ENCODE measurements around the gene RARB. TPM values are rescaled to one million over a fixed set of nuclear protein-coding genes. Genes with fewer than 3 reads are reported as not detected.

The RARB gene
- total RNA-seq, 1 donor from 2014 or later: not detected

DNA sequence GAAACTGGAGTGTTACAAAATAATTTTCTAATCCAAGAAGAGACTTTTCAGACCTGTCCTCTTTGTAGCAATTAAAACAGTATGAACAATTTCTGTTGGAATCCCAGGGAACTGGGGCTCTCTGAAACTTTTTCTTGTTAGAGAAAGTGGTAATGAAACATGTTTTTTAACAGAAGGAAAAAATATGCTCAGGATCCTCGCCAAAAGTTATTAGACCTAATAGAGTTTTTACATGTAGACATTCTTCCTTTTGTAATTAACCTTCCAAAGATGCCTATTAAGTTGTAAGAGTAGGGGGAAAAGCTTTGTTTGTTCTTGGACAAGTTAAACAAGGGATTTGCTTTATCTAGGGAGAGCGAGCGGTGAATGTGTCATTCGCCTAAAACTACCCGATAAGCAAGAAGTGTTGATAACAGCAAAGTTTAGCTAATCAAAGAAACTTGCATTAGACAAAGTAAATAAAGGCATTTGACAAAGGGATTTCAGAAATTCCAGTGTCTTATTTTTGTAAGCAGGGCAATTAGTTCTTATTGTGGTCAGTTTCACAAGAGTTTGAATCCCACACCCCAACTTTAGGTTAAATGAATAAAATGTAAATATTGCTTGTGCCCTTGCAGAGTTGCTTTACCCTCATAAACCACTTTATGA is 2.3 kb downstream of the RARB start:
- ATAC-seq (ENCODE audit: low read depth): no peak
- Mint-ChIP-seq H3K27ac (no peak overlapping the region), H3K36me3 (ENCODE audit: low read depth) (no peaks in the 10 kb centered on the region), H3K4me3 (no peak overlapping the region), H3K4me1 (no peaks in the 10 kb centered on the region), H3K9me3 (no peaks in the 10 kb centered on the region), H3K27me3 (peaks cover 45% of the 10 kb centered on the region)
- ChIA-PET POLR2A (no interaction called here), CTCF (no interaction called here)
- no peak for DNase-seq
- no peak for TF ChIP-seq CTCF (IDR thresholded peaks at IDR 0.05)
- intact Hi-C loops (cut with micrococcal nuclease): no loop called here

GRCh38 chr3:25430935-25431770 is 3.1 kb downstream of the RARB start:
- H3K27ac Mint-ChIP-seq: no peak overlapping the region
- no peaks in the 10 kb centered on the region for H3K9me3 Mint-ChIP-seq
- no peaks in the 10 kb centered on the region for H3K4me1 Mint-ChIP-seq
- H3K36me3 Mint-ChIP-seq (ENCODE audit: low read depth): no peaks in the 10 kb centered on the region
- ATAC-seq (ENCODE audit: low read depth) (no peak), DNase-seq (no peak)
- POLR2A ChIA-PET: no interaction called here
- H3K4me3 Mint-ChIP-seq: no peak overlapping the region
- TF ChIP-seq CTCF (IDR thresholded peaks at IDR 0.05): no peak
- intact Hi-C loops (cut with micrococcal nuclease): no loop called here
- CTCF ChIA-PET: no interaction called here
- H3K27me3 Mint-ChIP-seq: peaks cover 38% of the 10 kb centered on the region

GRCh38 chr3:25432176-25432720 is 4.2 kb downstream of the RARB start:
- H3K4me3 Mint-ChIP-seq: no peak overlapping the region
- intact Hi-C loops (cut with micrococcal nuclease): no loop called here
- POLR2A ChIA-PET: no interaction called here
- ATAC-seq (ENCODE audit: low read depth) (no peak), DNase-seq (no peak)
- H3K27ac Mint-ChIP-seq: no peak overlapping the region
- H3K27me3 Mint-ChIP-seq: peaks cover 29% of the 10 kb centered on the region
- no peak for TF ChIP-seq CTCF (IDR thresholded peaks at IDR 0.05)
- no peaks in the 10 kb centered on the region for H3K36me3 Mint-ChIP-seq (ENCODE audit: low read depth)
- no peaks in the 10 kb centered on the region for H3K4me1 Mint-ChIP-seq
- CTCF ChIA-PET: no interaction called here
- H3K9me3 Mint-ChIP-seq: no peaks in the 10 kb centered on the region

DNA sequence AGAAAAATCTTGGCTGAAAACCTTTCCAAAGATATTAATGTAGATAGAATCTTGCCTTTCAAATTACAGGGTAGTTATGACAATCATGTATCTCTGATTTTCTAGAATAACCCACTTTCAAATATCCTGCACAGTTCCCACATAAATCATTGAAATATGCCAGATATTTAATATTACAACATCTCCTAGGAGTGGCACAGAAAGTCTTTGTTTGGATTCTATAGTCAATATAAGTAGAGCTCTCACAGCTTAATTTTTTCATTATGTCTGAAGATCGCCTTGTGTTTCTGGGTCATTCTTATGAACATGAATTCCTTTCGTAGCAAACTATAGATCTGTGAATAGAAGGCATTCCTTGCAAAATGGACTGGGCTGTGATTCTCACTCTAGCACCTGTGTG is 5.0 kb downstream of the RARB start:
- TF ChIP-seq CTCF (IDR thresholded peaks at IDR 0.05): no peak
- peaks cover 21% of the 10 kb centered on the region for H3K27me3 Mint-ChIP-seq
- H3K4me1 Mint-ChIP-seq: no peaks in the 10 kb centered on the region
- intact Hi-C loops (cut with micrococcal nuclease): no loop called here
- H3K36me3 Mint-ChIP-seq (ENCODE audit: low read depth): no peaks in the 10 kb centered on the region
- no peaks in the 10 kb centered on the region for H3K9me3 Mint-ChIP-seq
- H3K4me3 Mint-ChIP-seq: no peak overlapping the region
- DNase-seq: no peak
- ChIA-PET CTCF (no interaction called here), POLR2A (no interaction called here)
- no peak overlapping the region for H3K27ac Mint-ChIP-seq
- no peak for ATAC-seq (ENCODE audit: low read depth)

DNA sequence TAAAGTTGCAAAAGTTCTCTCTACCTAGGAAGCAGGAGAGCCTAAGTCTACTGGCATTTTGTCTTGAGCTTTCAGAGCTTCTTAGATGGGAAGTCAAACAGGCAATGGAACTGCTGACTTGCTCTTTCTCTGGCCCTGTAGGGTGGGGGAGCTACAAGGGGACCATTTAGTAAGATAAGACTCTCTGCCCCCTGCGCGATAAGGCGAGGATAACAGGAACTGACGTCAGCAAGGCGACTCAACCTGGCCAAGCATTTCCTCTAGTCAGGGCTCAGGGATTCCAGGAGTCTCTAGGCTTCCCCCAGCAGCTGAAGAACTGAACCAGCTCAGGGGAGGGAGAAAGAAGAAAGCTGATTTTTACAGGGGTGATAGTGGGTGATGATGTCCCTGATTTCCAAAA is 5.8 kb downstream of the RARB start:
- TF ChIP-seq CTCF (IDR thresholded peaks at IDR 0.05): no peak
- no peak overlapping the region for H3K4me3 Mint-ChIP-seq
- no peak overlapping the region for H3K27ac Mint-ChIP-seq
- no peaks in the 10 kb centered on the region for H3K4me1 Mint-ChIP-seq
- DNase-seq (no peak), ATAC-seq (ENCODE audit: low read depth) (no peak)
- no peaks in the 10 kb centered on the region for H3K9me3 Mint-ChIP-seq
- intact Hi-C loops (cut with micrococcal nuclease): no loop called here
- ChIA-PET CTCF (no interaction called here), POLR2A (no interaction called here)
- H3K27me3 Mint-ChIP-seq: peaks cover 14% of the 10 kb centered on the region
- H3K36me3 Mint-ChIP-seq (ENCODE audit: low read depth): no peaks in the 10 kb centered on the region
